H1 (cell line): ENCODE measurements around the gene NT5E. TPM values are rescaled to one million over a fixed set of nuclear protein-coding genes. Genes with fewer than 3 reads are reported as not detected.

Source experiments
- CTCF ChIA-PET: fragments of 300-600 bp; sonication (Branson Sonifier 250); formaldehyde crosslinking; loops from one replicate; lab custom pipeline; 2021; ENCODE audit not compliant: partially characterized antibody; lab: Charles Lee
- POLR2A ChIA-PET: fragments of 300-600 bp; sonication (Branson Sonifier 250); formaldehyde crosslinking; loops from one replicate; lab custom pipeline; 2021; ENCODE audit warnings: inconsistent platforms; ENCODE audit not compliant: partially characterized antibody; lab: Charles Lee
- DNase-seq, 2 experiments: peaks; one replicate each; pipeline versions ENCODE4 v3.0.0 to v3.0.0-alpha.2; 2010 to 2022; ENCODE audit warnings: low spot score in 2 of 2, low read depth in 1 of 2, mixed read lengths in 1 of 2
- FAIRE-seq: peaks from 2 replicates; lab custom pipeline; 2011; peaks lifted over from hg19 to GRCh38; lab: Jason Lieb, UNC
- H2AFZ ChIP-seq: 2 replicates; pipeline ENCODE4 v1.8.1; 2012; ENCODE audit warnings: low read length, inconsistent platforms
- H2AK5ac ChIP-seq: 2 replicates; pipeline ENCODE4 v1.6.1; 2013; ENCODE audit warnings: low read depth, low read length
- H2BK120ac ChIP-seq: replicated peaks from 2 replicates; pipeline ENCODE3; 2013; ENCODE audit warnings: low read depth, low read length, inconsistent platforms
- H2BK12ac ChIP-seq: 2 replicates; pipeline ENCODE4 v1.6.1; 2013; ENCODE audit warnings: low read depth, low read length
- H2BK15ac ChIP-seq: 2 replicates; pipeline ENCODE4 v1.6.1; 2013; ENCODE audit warnings: low read length
- H2BK20ac ChIP-seq: 2 replicates; pipeline ENCODE4 v1.6.1; 2013; ENCODE audit warnings: low read length
- H2BK5ac ChIP-seq: 2 replicates; pipeline ENCODE4 v1.6.1; 2013; ENCODE audit warnings: low read depth, low read length
- H3K14ac ChIP-seq: 2 replicates; pipeline ENCODE4 v1.6.1; 2013; ENCODE audit warnings: inconsistent platforms; ENCODE audit not compliant: insufficient read length
- H3K18ac ChIP-seq: 2 replicates; pipeline ENCODE4 v1.6.1; 2013; ENCODE audit warnings: low read length; ENCODE audit errors: extremely low read depth
- H3K23ac ChIP-seq: 2 replicates; pipeline ENCODE4 v1.6.1; 2013; ENCODE audit warnings: inconsistent platforms; ENCODE audit not compliant: insufficient read length
- H3K23me2 ChIP-seq: 2 replicates; pipeline ENCODE4 v1.6.1; 2013; ENCODE audit warnings: low read depth, low read length
- H3K27ac ChIP-seq: 2 replicates; pipeline ENCODE4 v1.6.1; 2011; ENCODE audit warnings: low read depth, low read length, inconsistent platforms
- H3K27me3 ChIP-seq, 4 experiments: replicated peaks in 1 of 4; 1 replicate in 1 of 4; 2 replicates in 3 of 4; pipeline versions ENCODE4 v1.6.1 to v1.8.1; 2011 to 2013; ENCODE audit warnings: low read length in 3 of 4, mild to moderate bottlenecking in 3 of 4, inconsistent platforms in 2 of 4, mixed read lengths in 2 of 4, moderate library complexity in 1 of 4; ENCODE audit not compliant: control insufficient read depth in 3 of 4, insufficient read depth in 3 of 4; ENCODE audit errors: extremely low read depth in 1 of 4
- H3K36me3 ChIP-seq, 4 experiments: 2 replicates each; pipeline versions ENCODE4 v1.6.1 to v1.8.1; 2011 to 2013; ENCODE audit warnings: mild to moderate bottlenecking in 4 of 4, low read length in 3 of 4, moderate library complexity in 2 of 4, control low read depth in 1 of 4, inconsistent platforms in 1 of 4; ENCODE audit not compliant: insufficient read depth in 4 of 4, control insufficient read depth in 2 of 4
- H3K4ac ChIP-seq: replicated peaks from 2 replicates; pipeline ENCODE3; 2013; ENCODE audit warnings: low read length, low read depth, mixed read lengths, inconsistent platforms; ENCODE audit not compliant: insufficient read length
- H3K4me1 ChIP-seq, 4 experiments: replicated peaks in 1 of 4; 1 replicate in 1 of 4; 2 replicates in 3 of 4; pipeline versions ENCODE4 v1.6.1 to v1.8.1; 2011 to 2013; ENCODE audit warnings: low read length in 3 of 4, inconsistent platforms in 2 of 4, mixed read lengths in 1 of 4; ENCODE audit not compliant: insufficient read depth in 4 of 4, control insufficient read depth in 3 of 4
- H3K4me2 ChIP-seq, 2 experiments: 2 replicates each; pipeline versions ENCODE4 v1.6.1 to v1.8.1; 2011 to 2013; ENCODE audit warnings: low read depth in 2 of 2, low read length in 2 of 2, control low read depth in 1 of 2, inconsistent platforms in 1 of 2, mild to moderate bottlenecking in 1 of 2; ENCODE audit not compliant: insufficient read depth in 1 of 2
- H3K4me3 ChIP-seq, 4 experiments: fragments of 200-600, 300-600 bp in 1 of 4; sonication (generic), shearing (Covaris generic), sonication (Bioruptor Twin) in 1 of 4; 2 replicates each; pipeline versions ENCODE4 v1.5.1 to v1.8.1; 2011 to 2016; ENCODE audit warnings: low read length in 4 of 4, low read depth in 3 of 4, control low read depth in 2 of 4, inconsistent platforms in 2 of 4, mild to moderate bottlenecking in 2 of 4, mixed read lengths in 1 of 4, moderate library complexity in 1 of 4; ENCODE audit not compliant: insufficient read depth in 2 of 4; ENCODE audit errors: extremely low read depth in 1 of 4
- H3K56ac ChIP-seq: replicated peaks from 2 replicates; pipeline ENCODE3; 2013; ENCODE audit warnings: low read depth, mild to moderate bottlenecking, mixed read lengths, low read length, inconsistent platforms; ENCODE audit not compliant: insufficient read length
- H3K79me1 ChIP-seq: 2 replicates; pipeline ENCODE4 v1.6.1; 2013; ENCODE audit warnings: low read depth, low read length, control low read depth
- H3K79me2 ChIP-seq, 2 experiments: 2 replicates each; pipeline versions ENCODE4 v1.6.1 to v1.8.1; 2012 to 2013; ENCODE audit warnings: low read length in 2 of 2, mild to moderate bottlenecking in 2 of 2, inconsistent platforms in 1 of 2; ENCODE audit not compliant: insufficient read depth in 2 of 2, control insufficient read depth in 1 of 2
- H3K9ac ChIP-seq, 4 experiments: replicated peaks in 1 of 4; 1 replicate in 1 of 4; 2 replicates in 3 of 4; pipeline versions ENCODE4 v1.6.1 to v1.8.1; 2011 to 2013; ENCODE audit warnings: low read depth in 3 of 4, low read length in 3 of 4, control low read depth in 2 of 4, mild to moderate bottlenecking in 2 of 4, moderate library complexity in 2 of 4, inconsistent platforms in 1 of 4; ENCODE audit errors: extremely low read depth in 1 of 4
- H3K9me3 ChIP-seq, 2 experiments: 2 replicates each; pipeline versions ENCODE4 v1.6.1 to v1.8.1; 2012 to 2013; ENCODE audit warnings: mild to moderate bottlenecking in 2 of 2, moderate library complexity in 2 of 2, control low read depth in 1 of 2, inconsistent platforms in 1 of 2, low read depth in 1 of 2, low read length in 1 of 2, mixed read lengths in 1 of 2; ENCODE audit not compliant: insufficient read depth in 2 of 2
- H4K20me1 ChIP-seq, 2 experiments: replicated peaks in 1 of 2; 2 replicates each; pipeline versions ENCODE3 to v1.8.1; 2011 to 2013; ENCODE audit warnings: inconsistent platforms in 2 of 2, low read length in 2 of 2, mild to moderate bottlenecking in 1 of 2; ENCODE audit not compliant: insufficient read depth in 2 of 2, control insufficient read depth in 1 of 2
- H4K5ac ChIP-seq: 2 replicates; pipeline ENCODE4 v1.6.1; 2013; ENCODE audit warnings: low read length, low read depth, mixed read lengths, inconsistent platforms; ENCODE audit not compliant: insufficient read length
- H4K8ac ChIP-seq: 2 replicates; pipeline ENCODE4 v1.8.0; 2013; ENCODE audit warnings: mild to moderate bottlenecking, moderate library complexity, low read length, inconsistent platforms; ENCODE audit not compliant: insufficient read depth; ENCODE audit errors: extremely low read depth
- H4K91ac ChIP-seq: replicated peaks from 2 replicates; pipeline ENCODE3; 2013; ENCODE audit warnings: low read length, mixed read lengths, inconsistent platforms; ENCODE audit not compliant: insufficient read length
- BRCA1 ChIP-seq: IDR thresholded peaks from 2 replicates; pipeline ENCODE4 v1.6.1; 2012; ENCODE audit warnings: low read depth, low read length, improper control_type of control experiment
- CBX5 ChIP-seq: fragments of 300-800, 300-1000 bp; sonication (generic); IDR thresholded peaks from 2 replicates; pipeline ENCODE4 v1.7.1; 2016; ENCODE audit warnings: antibody characterized with exemption, low read length, low read depth
- CEBPB ChIP-seq: IDR thresholded peaks from 2 replicates; pipeline ENCODE4 v1.6.1; 2012; ENCODE audit warnings: low read depth, low read length
- CREB1 ChIP-seq: IDR thresholded peaks from 2 replicates; pipeline ENCODE4 v1.6.1; 2012; ENCODE audit warnings: inconsistent platforms
- CTBP2 ChIP-seq: IDR thresholded peaks from 2 replicates; pipeline ENCODE4 v1.7.0; 2011; ENCODE audit warnings: borderline replicate concordance, mild to moderate bottlenecking, moderate library complexity, mixed read lengths, low read length; ENCODE audit not compliant: insufficient read depth, insufficient read length
- EP300 ChIP-seq, 2 experiments: IDR thresholded peaks; 1 replicate in 1 of 2; 2 replicates in 1 of 2; pipeline ENCODE4 v1.6.1; 2011 to 2012; ENCODE audit warnings: low read depth in 2 of 2, low read length in 2 of 2, mild to moderate bottlenecking in 2 of 2, borderline replicate concordance in 1 of 2, inconsistent platforms in 1 of 2, moderate library complexity in 1 of 2
- EZH2 ChIP-seq: fragments of 200-600 bp; sonication (generic); IDR thresholded peaks from 2 replicates; pipeline ENCODE4 v1.7.1; 2012; ENCODE audit warnings: low read depth, mild to moderate bottlenecking, moderate library complexity, low read length, inconsistent platforms; ENCODE audit not compliant: severe bottlenecking
- FOSL1 ChIP-seq: IDR thresholded peaks from 2 replicates; pipeline ENCODE4 v1.6.1; 2011; ENCODE audit warnings: mild to moderate bottlenecking, low read depth, low read length, moderate library complexity; ENCODE audit not compliant: insufficient read depth
- KDM1A ChIP-seq: fragments of 200-600, 300-600 bp; sonication (generic); IDR thresholded peaks from 2 replicates; pipeline ENCODE4 v1.7.1; 2016; ENCODE audit warnings: mild to moderate bottlenecking, low read length, borderline replicate concordance
- MAX ChIP-seq: IDR thresholded peaks from 2 replicates; pipeline ENCODE4 v1.6.1; 2012; ENCODE audit warnings: inconsistent platforms
- RNF2 ChIP-seq: fragments of 200-900, 300-1000 bp; sonication (generic); IDR thresholded peaks from 2 replicates; pipeline ENCODE4 v1.7.1; 2016; ENCODE audit warnings: borderline replicate concordance, low read depth, mild to moderate bottlenecking, antibody characterized with exemption, low read length; ENCODE audit not compliant: poor library complexity, severe bottlenecking; ENCODE audit errors: missing control alignments
- TAF7 ChIP-seq: optimal IDR thresholded peaks from 2 replicates; pipeline ENCODE3; 2011; ENCODE audit warnings: low read depth, mild to moderate bottlenecking, inconsistent platforms, low read length, moderate library complexity, borderline replicate concordance
- TBP ChIP-seq: IDR thresholded peaks from 2 replicates; pipeline ENCODE4 v1.6.1; 2011; ENCODE audit warnings: low read depth, low read length, improper control_type of control experiment
- TEAD4 ChIP-seq: IDR thresholded peaks from 2 replicates; pipeline ENCODE4 v1.6.1; 2012; ENCODE audit warnings: low read depth, low read length, inconsistent platforms, mixed read lengths
- WGBS, 2 experiments: shearing (Covaris generic) in 1 of 2; methylation state at CpG; one replicate each; pipeline versions ENCODE4 v1.1.6 to v1.1.7; 2013 to 2015; ENCODE audit warnings: low lambda C conversion rate in 2 of 2, mixed read lengths in 2 of 2, inconsistent platforms in 1 of 2, low coverage in 1 of 2, missing lambda C conversion rate in 1 of 2; ENCODE audit not compliant: insufficient replicate concordance in 2 of 2, insufficient coverage in 1 of 2, insufficient read length in 1 of 2; ENCODE audit errors: extremely low coverage in 1 of 2, missing lambda C conversion rate in 1 of 2; 5-methylcytosine and 5-hydroxymethylcytosine counted together
- polyA plus RNA-seq, 7 experiments: library from polyadenylated mRNA; depleted of rRNA in 3 of 7; stranded (reverse) in 5 of 7; unstranded in 2 of 7; fragments of >200 nt in 5 of 7; fragments of 200-250 nt in 2 of 7; gene quantifications; 1 replicate in 5 of 7; 2 replicates in 1 of 7; 4 replicates in 1 of 7; pipeline versions ENCODE4 v1.2.1 to v1.2.3, GENCODE V29; 2011 to 2013; ENCODE audit warnings: missing spikeins in 2 of 7, mixed read lengths in 2 of 7
- total RNA-seq: library from RNA; stranded (reverse); fragmentation: NEBNext Ultra II Directional; extraction: Animal tissue kit (Norgen Biotek cat#: 25700); gene quantifications from 2 replicates; pipeline ENCODE4 v1.2.1, GENCODE V29; 2021

NT5E gene
- total and polyA plus RNA-seq, 2 of the 8 experiments (the other 6 are each of a cell fraction or from before 2014, with no cell fraction given) = 0.74 to 1.5 TPM

DNA sequence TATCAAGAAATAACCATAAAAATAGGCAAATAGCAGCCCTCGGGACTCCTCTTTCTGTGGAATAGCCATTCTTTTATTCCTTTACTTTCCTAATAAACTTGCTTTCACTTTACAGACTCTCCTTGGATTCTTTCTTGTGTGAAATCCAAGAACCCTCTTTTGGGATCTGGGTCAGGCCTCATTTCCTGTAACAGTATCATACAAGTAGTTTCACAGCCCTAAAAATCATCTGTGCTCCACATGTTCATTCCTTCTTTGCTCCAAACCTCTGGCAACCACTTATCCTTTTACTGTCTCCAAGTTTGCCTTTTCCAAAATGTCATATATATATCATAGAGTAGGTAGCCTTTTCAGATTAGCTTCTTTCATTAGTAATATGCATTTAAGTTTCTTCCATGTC, 13.5 kb upstream of the NT5E start:
- H2BK12ac ChIP-seq = no peak overlapping the region
- CTCF ChIA-PET = interaction anchor here (0.6 kb wide), 1 partner anchor 15 kb away, joined by 3 read pairs; no protein-coding TSS in a partner anchor
- no peak overlapping the region for H4K5ac ChIP-seq
- no peak overlapping the region for H2AK5ac ChIP-seq
- no peaks in the 10 kb centered on the region for H3K9me3 ChIP-seq
- no peaks in the 10 kb centered on the region for H3K23me2 ChIP-seq
- no peaks in the 10 kb centered on the region for H3K36me3 ChIP-seq
- DNase-seq (no peak), FAIRE-seq (no peak)
- H3K4me2 ChIP-seq = no peak overlapping the region
- no peak overlapping the region for H3K4me3 ChIP-seq
- 88% methylated on average over 1 of the region's 1 CpG; no CpG with 5 or more reads in 1 of the 2 experiments for WGBS, 2 experiments
- no peak overlapping the region for H3K23ac ChIP-seq
- no peak overlapping the region for H2BK120ac ChIP-seq
- no peak overlapping the region for H3K4ac ChIP-seq
- H3K14ac ChIP-seq = no peak overlapping the region
- H2BK20ac ChIP-seq = no peak overlapping the region
- no peak overlapping the region for H3K9ac ChIP-seq
- no peaks in the 10 kb centered on the region for H3K4me1 ChIP-seq
- H2AFZ ChIP-seq = no peak overlapping the region
- no peak overlapping the region for H4K91ac ChIP-seq
- no peaks in the 10 kb centered on the region for H3K79me2 ChIP-seq
- no peaks in the 10 kb centered on the region for H4K20me1 ChIP-seq
- no peak overlapping the region for H3K18ac ChIP-seq
- H2BK5ac ChIP-seq = no peak overlapping the region
- no peak overlapping the region for H3K27ac ChIP-seq
- POLR2A ChIA-PET = no interaction called here
- no peaks in the 10 kb centered on the region for H3K79me1 ChIP-seq
- no peak overlapping the region for H2BK15ac ChIP-seq
- no peak overlapping the region for H3K56ac ChIP-seq
- no peak overlapping the region for H4K8ac ChIP-seq
- H3K27me3 ChIP-seq = no peaks in the 10 kb centered on the region
- TF ChIP-seq CTBP2 (no peak), CEBPB (no peak), EP300 (IDR thresholded peaks at IDR 0.05; ENCODE audit: borderline replicate concordance in 1 of 2, low read depth in 2 of 2, low read length in 2 of 2) (no peak), BRCA1 (no peak), TEAD4 (no peak), RNF2 (no peak), CBX5 (no peak), FOSL1 (no peak), TAF7 (no peak), MAX (no peak), KDM1A (no peak), CREB1 (no peak), TBP (no peak), EZH2 (no peak)
